ENCODE data around the gene SPINT3.

The SPINT3 gene

GRCh38 chr20:45509091-45509490 is 6.3 kb downstream of the SPINT3 start:
- TF ChIP-seq ZNF561 (tag by site-specific recombination; IDR thresholded peaks at IDR 0.05; ENCODE audit: borderline replicate concordance) (no peak), ZNF449 (tag by site-specific recombination; IDR thresholded peaks at IDR 0.05) (no peak), OSR2 (tag by site-specific recombination; IDR thresholded peaks at IDR 0.05) (no peak), ZNF623 (tag by site-specific recombination; IDR thresholded peaks at IDR 0.05) (no peak), INSM2 (tag by site-specific recombination; IDR thresholded peaks at IDR 0.05) (no peak), ZXDB (tag by site-specific recombination; IDR thresholded peaks at IDR 0.05) (no peak), ZNF18 (tag by site-specific recombination; IDR thresholded peaks at IDR 0.05) (no peak), TRIM28 (IDR thresholded peaks at IDR 0.05; ENCODE audit: borderline replicate concordance, low read length) (no peak), ZNF843 (tag by site-specific recombination; IDR thresholded peaks at IDR 0.05) (no peak), ZNF214 (tag by site-specific recombination; IDR thresholded peaks at IDR 0.05; ENCODE audit: borderline replicate concordance) (no peak), ZNF416 (tag by site-specific recombination; IDR thresholded peaks at IDR 0.05) (no peak), GLIS1 (tag by site-specific recombination; IDR thresholded peaks at IDR 0.05) (no peak), ZFP41 (tag by site-specific recombination; IDR thresholded peaks at IDR 0.05; ENCODE audit: borderline replicate concordance) (no peak), ZNF16 (tag by site-specific recombination; IDR thresholded peaks at IDR 0.05; ENCODE audit: low read depth) (no peak), KLF1 (tag by site-specific recombination; IDR thresholded peaks at IDR 0.05) (no peak), ZNF639 (tag by site-specific recombination; IDR thresholded peaks at IDR 0.05) (no peak), ZNF626 (tag by site-specific recombination; IDR thresholded peaks at IDR 0.05) (no peak), HOXC10 (CRISPR knock-in tag; IDR thresholded peaks at IDR 0.05) (no peak), EGR2 (tag by site-specific recombination; IDR thresholded peaks at IDR 0.05; ENCODE audit: low read depth) (no peak)
- TF ChIP-seq, protein P1, sequence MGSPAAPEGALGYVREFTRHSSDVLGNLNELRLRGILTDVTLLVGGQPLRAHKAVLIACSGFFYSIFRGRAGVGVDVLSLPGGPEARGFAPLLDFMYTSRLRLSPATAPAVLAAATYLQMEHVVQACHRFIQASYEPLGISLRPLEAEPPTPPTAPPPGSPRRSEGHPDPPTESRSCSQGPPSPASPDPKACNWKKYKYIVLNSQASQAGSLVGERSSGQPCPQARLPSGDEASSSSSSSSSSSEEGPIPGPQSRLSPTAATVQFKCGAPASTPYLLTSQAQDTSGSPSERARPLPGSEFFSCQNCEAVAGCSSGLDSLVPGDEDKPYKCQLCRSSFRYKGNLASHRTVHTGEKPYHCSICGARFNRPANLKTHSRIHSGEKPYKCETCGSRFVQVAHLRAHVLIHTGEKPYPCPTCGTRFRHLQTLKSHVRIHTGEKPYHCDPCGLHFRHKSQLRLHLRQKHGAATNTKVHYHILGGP (tag by site-specific recombination; IDR thresholded peaks at IDR 0.05), result no peak
- POLR2A ChIA-PET, result no interaction called here
- no peak overlapping the region for H3K27ac ChIP-seq (ENCODE audit: extremely low read depth, low read depth, low read length)
- H3K4me1 ChIP-seq (ENCODE audit: control insufficient read depth, insufficient read depth, low read length), result no peaks in the 10 kb centered on the region
- H3K4me3 ChIP-seq (ENCODE audit: low read depth, low read length), result no peak overlapping the region
- H3K36me3 ChIP-seq (ENCODE audit: control insufficient read depth in 2 of 2, insufficient read depth in 1 of 2, low read length in 2 of 2), result no peaks in the 10 kb centered on the region
- H3K9me3 ChIP-seq (ENCODE audit: control insufficient read depth, insufficient read depth, low read depth, low read length), result no peaks in the 10 kb centered on the region
- CTCF ChIA-PET, result no interaction called here
